ENCODE results near the gene RBMS3. TPM values are rescaled to one million over a fixed set of nuclear protein-coding genes. Genes with fewer than 3 reads are reported as not detected.

Gene RBMS3
- total RNA-seq, 6 donors from 2014 or later = 39.8 to 102 (median 57.2) TPM

GRCh38 chr3:29870136-29870535, 589.3 kb downstream of the RBMS3 start:
- ATAC-seq (ENCODE audit: low FRiP score in 2 of 2) (no peak), DNase-seq (no peak)
- WGBS, 2 donors = 90 to 96% methylated on average over 1 of the region's 1 CpG
- Histone ChIP-seq H3K36me3 (no peaks in the 10 kb centered on the region), H3K4me3 (no peak overlapping the region), H3K4me1 (no peaks in the 10 kb centered on the region), H3K27me3 (no peaks in the 10 kb centered on the region), H3K27ac (no peak overlapping the region), H3K9me3 (peaks cover 0 to 6% (median 3%) of the 10 kb centered on the region in 4 donors)
- TF ChIP-seq POLR2AphosphoS5 (IDR thresholded peaks at IDR 0.05) (no peak), EP300 (IDR thresholded peaks at IDR 0.05) (no peak), POLR2A (IDR thresholded peaks at IDR 0.05) (no peak)
- TF ChIP-seq, protein P1, sequence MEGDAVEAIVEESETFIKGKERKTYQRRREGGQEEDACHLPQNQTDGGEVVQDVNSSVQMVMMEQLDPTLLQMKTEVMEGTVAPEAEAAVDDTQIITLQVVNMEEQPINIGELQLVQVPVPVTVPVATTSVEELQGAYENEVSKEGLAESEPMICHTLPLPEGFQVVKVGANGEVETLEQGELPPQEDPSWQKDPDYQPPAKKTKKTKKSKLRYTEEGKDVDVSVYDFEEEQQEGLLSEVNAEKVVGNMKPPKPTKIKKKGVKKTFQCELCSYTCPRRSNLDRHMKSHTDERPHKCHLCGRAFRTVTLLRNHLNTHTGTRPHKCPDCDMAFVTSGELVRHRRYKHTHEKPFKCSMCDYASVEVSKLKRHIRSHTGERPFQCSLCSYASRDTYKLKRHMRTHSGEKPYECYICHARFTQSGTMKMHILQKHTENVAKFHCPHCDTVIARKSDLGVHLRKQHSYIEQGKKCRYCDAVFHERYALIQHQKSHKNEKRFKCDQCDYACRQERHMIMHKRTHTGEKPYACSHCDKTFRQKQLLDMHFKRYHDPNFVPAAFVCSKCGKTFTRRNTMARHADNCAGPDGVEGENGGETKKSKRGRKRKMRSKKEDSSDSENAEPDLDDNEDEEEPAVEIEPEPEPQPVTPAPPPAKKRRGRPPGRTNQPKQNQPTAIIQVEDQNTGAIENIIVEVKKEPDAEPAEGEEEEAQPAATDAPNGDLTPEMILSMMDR (IDR thresholded peaks at IDR 0.05) = no peak

DNA sequence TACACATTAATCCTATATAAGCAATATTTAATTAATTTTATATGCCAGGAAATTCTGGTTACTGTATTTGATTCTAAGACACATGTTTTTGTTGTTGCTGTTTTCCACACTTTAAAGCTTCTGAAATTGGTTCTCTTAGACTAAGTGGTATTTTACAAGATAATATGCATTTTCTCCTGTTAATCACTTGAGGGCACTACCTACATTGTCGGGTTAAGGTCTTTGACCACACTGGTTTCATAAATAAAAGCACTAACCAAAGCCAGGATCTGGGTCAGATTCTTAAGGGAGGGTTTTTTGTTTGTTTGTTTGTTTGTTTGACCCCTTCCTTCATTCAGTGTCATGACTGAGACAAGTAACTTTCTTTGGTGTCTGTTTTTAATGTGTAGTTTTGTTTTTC, 590.2 kb downstream of the RBMS3 start:
- Histone ChIP-seq H3K36me3 (no peaks in the 10 kb centered on the region), H3K27ac (no peak overlapping the region), H3K4me3 (no peak overlapping the region), H3K27me3 (no peaks in the 10 kb centered on the region), H3K4me1 (no peaks in the 10 kb centered on the region), H3K9me3 (peaks cover 0 to 6% (median 3%) of the 10 kb centered on the region in 4 donors)
- WGBS, 2 donors = 57 to 62% methylated on average over 1 of the region's 1 CpG
- ATAC-seq (ENCODE audit: low FRiP score in 2 of 2) (no peak), DNase-seq (no peak)
- TF ChIP-seq EP300 (IDR thresholded peaks at IDR 0.05) (no peak), POLR2AphosphoS5 (IDR thresholded peaks at IDR 0.05) (no peak), POLR2A (IDR thresholded peaks at IDR 0.05) (no peak)
- TF ChIP-seq, protein P1 (IDR thresholded peaks at IDR 0.05) = no peak

DNA sequence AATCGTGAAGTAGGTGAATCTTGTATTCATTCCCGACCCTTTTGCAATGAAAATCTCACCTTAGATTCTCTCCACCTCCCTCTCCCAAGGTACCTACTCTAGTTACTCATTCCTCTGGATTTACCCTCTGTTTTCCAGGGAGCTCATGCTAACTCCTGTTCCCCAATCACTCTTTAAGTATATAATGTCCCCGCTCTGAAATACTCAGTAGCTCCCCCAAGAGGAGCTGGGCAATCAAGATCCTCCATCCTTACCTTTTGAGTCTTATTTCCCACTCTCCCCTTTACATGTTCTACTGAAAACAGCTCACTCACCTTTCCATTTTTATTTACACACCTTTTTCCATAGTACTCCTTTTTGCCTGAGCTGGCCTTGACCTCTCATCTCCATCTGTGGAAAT, 599.9 kb downstream of the RBMS3 start:
- H3K27ac ChIP-seq = no peak overlapping the region
- H3K27me3 ChIP-seq = no peaks in the 10 kb centered on the region
- no peaks in the 10 kb centered on the region for H3K4me1 ChIP-seq
- H3K9me3 ChIP-seq = no peaks in the 10 kb centered on the region
- no peak for DNase-seq
- 77 to 99% methylated on average over 3 of the region's 3 CpGs for WGBS, 2 donors
- no peak overlapping the region for H3K4me3 ChIP-seq
- no peaks in the 10 kb centered on the region for H3K36me3 ChIP-seq
- ATAC-seq (ENCODE audit: low FRiP score in 2 of 2) = no peak
- no peak for TF ChIP-seq POLR2AphosphoS5 (IDR thresholded peaks at IDR 0.05)
- no peak for TF ChIP-seq POLR2A (IDR thresholded peaks at IDR 0.05)
- TF ChIP-seq, protein P1 (IDR thresholded peaks at IDR 0.05) = no peak
- no peak for TF ChIP-seq EP300 (IDR thresholded peaks at IDR 0.05)

DNA sequence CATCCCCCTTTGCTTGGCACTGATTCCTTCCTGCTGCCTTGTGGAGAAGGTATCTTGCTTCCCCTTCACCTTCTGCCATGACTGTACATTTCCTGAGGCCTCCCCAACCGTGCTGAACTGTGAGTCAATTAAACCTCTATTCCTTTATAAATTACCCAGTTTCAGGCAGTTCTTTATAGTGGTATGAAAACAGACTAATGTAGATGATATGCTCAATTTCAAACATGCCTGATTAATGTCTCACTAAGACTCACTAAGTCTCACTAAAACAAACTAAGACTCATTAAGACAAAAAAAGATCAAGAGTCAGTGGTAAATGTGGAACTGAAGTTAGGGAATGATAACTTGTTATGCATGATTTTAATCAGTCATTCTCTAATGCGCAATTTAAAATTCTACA, 606.6 kb downstream of the RBMS3 start:
- no peak for ATAC-seq (ENCODE audit: low FRiP score in 2 of 2)
- no peaks in the 10 kb centered on the region for H3K9me3 ChIP-seq
- TF ChIP-seq, protein P1 (IDR thresholded peaks at IDR 0.05) = no peak
- TF ChIP-seq POLR2A (IDR thresholded peaks at IDR 0.05) (no peak), EP300 (IDR thresholded peaks at IDR 0.05) (no peak), POLR2AphosphoS5 (IDR thresholded peaks at IDR 0.05) (no peak)
- WGBS, 2 donors = 60 to 84% methylated on average over 2 of the region's 2 CpGs
- H3K27me3 ChIP-seq = no peaks in the 10 kb centered on the region
- no peaks in the 10 kb centered on the region for H3K4me1 ChIP-seq
- H3K27ac ChIP-seq = no peak overlapping the region
- no peaks in the 10 kb centered on the region for H3K36me3 ChIP-seq
- H3K4me3 ChIP-seq = no peak overlapping the region
- DNase-seq = no peak

- no peaks in the 10 kb centered on the region for H3K4me1 ChIP-seq
- DNase-seq (no peak), ATAC-seq (ENCODE audit: low FRiP score in 2 of 2) (no peak)
- no peak for TF ChIP-seq EP300 (IDR thresholded peaks at IDR 0.05)
- TF ChIP-seq, protein P1 (IDR thresholded peaks at IDR 0.05) = no peak
- TF ChIP-seq POLR2A (IDR thresholded peaks at IDR 0.05) = no peak
- no peak for TF ChIP-seq POLR2AphosphoS5 (IDR thresholded peaks at IDR 0.05)
- WGBS, 2 donors = 84 to 93% methylated on average over 1 of the region's 1 CpG
- H3K9me3 ChIP-seq = no peaks in the 10 kb centered on the region
- no peak overlapping the region for H3K4me3 ChIP-seq
- H3K36me3 ChIP-seq = no peaks in the 10 kb centered on the region
- H3K27ac ChIP-seq = no peak overlapping the region
- H3K27me3 ChIP-seq = no peaks in the 10 kb centered on the region
Observed at GRCh38 chr3:29889215-29889614, 608.3 kb downstream of the RBMS3 start.

All from upper lobe of left lung (tissue), 6 donors.